GM23248 (cell line): ENCODE results near the gene GPC4. TPM values are rescaled to one million over a fixed set of nuclear protein-coding genes. Genes with fewer than 3 reads are reported as not detected.

Source experiments
- DNase-seq: peaks from one replicate; pipeline ENCODE4 v3.0.0-alpha.2; 2015
- H2AFZ ChIP-seq: fragments of 200-600 bp; sonication (generic); 2 replicates; pipeline ENCODE4 v1.6.1; 2016; ENCODE audit warnings: antibody characterized with exemption
- H3F3A ChIP-seq: fragments of 200-600 bp; sonication (generic); 2 replicates; pipeline ENCODE4 v1.6.1; 2016; ENCODE audit warnings: mild to moderate bottlenecking, antibody characterized with exemption, mixed run types; ENCODE audit not compliant: insufficient read depth
- H3K27ac ChIP-seq: fragments of 200-600 bp; sonication (generic); 2 replicates; pipeline ENCODE4 v1.5.1; 2016; ENCODE audit warnings: mild to moderate bottlenecking
- H3K27me3 ChIP-seq: fragments of 200-600 bp; sonication (generic); replicated peaks from 2 replicates; pipeline ENCODE4 v1.6.1; 2016; ENCODE audit warnings: mild to moderate bottlenecking; ENCODE audit not compliant: insufficient read depth
- H3K36me3 ChIP-seq: fragments of 200-600 bp; sonication (generic); 2 replicates; pipeline ENCODE4 v1.6.1; 2016; ENCODE audit warnings: low read depth, mild to moderate bottlenecking
- H3K4me1 ChIP-seq: fragments of 200-600 bp; sonication (generic); 2 replicates; pipeline ENCODE4 v1.6.1; 2016; ENCODE audit warnings: mild to moderate bottlenecking; ENCODE audit not compliant: insufficient read depth
- H3K4me2 ChIP-seq: fragments of 200-600 bp; sonication (generic); one replicate; pipeline ENCODE4 v1.6.1; 2016; ENCODE audit warnings: mild to moderate bottlenecking; ENCODE audit not compliant: unreplicated experiment
- H3K4me3 ChIP-seq: fragments of 200-600 bp; sonication (generic); 2 replicates; pipeline ENCODE4 v1.5.1; 2016; ENCODE audit warnings: mild to moderate bottlenecking
- H3K79me2 ChIP-seq: fragments of 200-600 bp; sonication (generic); 2 replicates; pipeline ENCODE4 v1.6.1; 2016; ENCODE audit warnings: mild to moderate bottlenecking; ENCODE audit not compliant: insufficient read depth
- H3K9ac ChIP-seq: fragments of 200-600 bp; sonication (generic); 2 replicates; pipeline ENCODE4 v1.6.1; 2016; ENCODE audit warnings: mild to moderate bottlenecking
- H3K9me2 ChIP-seq: fragments of 200-600 bp; sonication (generic); 2 replicates; pipeline ENCODE4 v1.6.1; 2016; ENCODE audit warnings: mixed run types, mild to moderate bottlenecking, moderate library complexity; ENCODE audit not compliant: insufficient read depth
- H3K9me3 ChIP-seq: fragments of 200-600 bp; sonication (generic); one replicate; pipeline ENCODE4 v1.6.1; 2017; ENCODE audit warnings: low read depth
- H4K20me1 ChIP-seq: fragments of 200-600 bp; sonication (generic); 2 replicates; pipeline ENCODE4 v1.6.0; 2016; ENCODE audit not compliant: insufficient read depth
- EZH2 ChIP-seq: fragments of 200-600 bp; sonication (generic); IDR thresholded peaks from 2 replicates; pipeline ENCODE4 v1.6.1; 2018; ENCODE audit warnings: antibody characterized with exemption, mild to moderate bottlenecking; ENCODE audit not compliant: insufficient read depth, poor library complexity, severe bottlenecking
- EZH2phosphoT487 ChIP-seq: fragments of 200-600 bp; sonication (generic); IDR thresholded peaks from 2 replicates; pipeline ENCODE4 v1.6.1; 2018; ENCODE audit warnings: antibody characterized with exemption, moderate library complexity, mild to moderate bottlenecking, low read depth; ENCODE audit not compliant: insufficient read depth
- WGBS, 2 experiments: methylation state at CpG; one replicate each; pipeline ENCODE4 v1.1.6; 2015 to 2017; ENCODE audit warnings: low lambda C conversion rate in 2 of 2, low coverage in 1 of 2; ENCODE audit errors: missing lambda C conversion rate in 2 of 2; 5-methylcytosine and 5-hydroxymethylcytosine counted together
- in situ Hi-C: fragments of 300-500 bp; cut with MboI; formaldehyde crosslinking; loops from 2 replicates; pipeline ENCODE4 v1.15.0; 2020
- polyA plus RNA-seq: library from polyadenylated mRNA; unstranded; fragments of >200 nt; fragmentation: Nextera tagmentation; extraction: Ambion mirVana; gene quantifications from 2 replicates; pipeline ENCODE4 v1.2.1, GENCODE V29; 2016
- total RNA-seq: library from RNA; depleted of rRNA; stranded (reverse); fragments of >200 nt; shearing (Covaris generic); gene quantifications from 2 replicates; pipeline ENCODE4 v1.2.3, GENCODE V29; 2014

The GPC4 gene
- total and polyA plus RNA-seq, 2 experiments from 2014 or later, result 1.9 to 6.4 TPM

DNA sequence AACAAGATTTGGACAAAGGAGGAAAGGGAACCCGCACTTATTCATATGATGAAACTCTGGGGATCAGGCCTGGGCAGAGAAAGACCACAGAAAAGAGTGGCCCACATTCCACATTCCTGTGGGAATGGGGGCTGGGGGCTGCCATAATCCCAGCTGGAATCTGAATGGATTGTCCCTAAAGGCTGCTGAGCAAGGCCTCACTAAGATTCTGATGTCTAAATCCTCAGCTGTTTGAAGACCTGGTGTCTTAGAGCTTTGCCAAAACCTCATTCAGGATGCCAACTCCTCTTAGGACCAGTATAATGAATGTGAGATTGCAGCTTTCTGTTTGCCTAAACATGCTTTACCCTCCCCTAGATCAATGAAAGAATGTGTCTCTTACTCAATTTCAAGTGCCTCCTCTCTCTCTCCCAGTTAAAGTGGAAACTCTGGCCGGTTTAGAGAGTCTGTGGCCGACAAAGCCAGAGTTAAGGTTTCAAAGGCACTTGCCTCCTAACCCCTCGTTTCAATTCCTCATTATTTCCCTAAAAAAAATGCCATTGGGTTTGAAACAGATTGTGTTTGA is 33.3 kb upstream of the GPC4 start:
- H3K36me3 ChIP-seq, result no peaks in the 10 kb centered on the region
- WGBS, 2 experiments, result 35 to 48% methylated on average over 4 of the region's 4 CpGs
- no peaks in the 10 kb centered on the region for H3K27me3 ChIP-seq
- no peak overlapping the region for H2AFZ ChIP-seq
- no peak overlapping the region for H3K4me2 ChIP-seq
- H3K9me2 ChIP-seq, result no peaks in the 10 kb centered on the region
- H3K4me3 ChIP-seq, result no peak overlapping the region
- H3F3A ChIP-seq, result no peaks in the 10 kb centered on the region
- H3K79me2 ChIP-seq, result no peaks in the 10 kb centered on the region
- H3K9ac ChIP-seq, result no peak overlapping the region
- DNase-seq, result no peak
- no peaks in the 10 kb centered on the region for H3K4me1 ChIP-seq
- no peak overlapping the region for H3K27ac ChIP-seq
- H3K9me3 ChIP-seq, result no peaks in the 10 kb centered on the region
- in situ Hi-C loops, result no loop called here
- TF ChIP-seq EZH2 (no peak), EZH2phosphoT487 (no peak)
- H4K20me1 ChIP-seq, result no peaks in the 10 kb centered on the region

DNA sequence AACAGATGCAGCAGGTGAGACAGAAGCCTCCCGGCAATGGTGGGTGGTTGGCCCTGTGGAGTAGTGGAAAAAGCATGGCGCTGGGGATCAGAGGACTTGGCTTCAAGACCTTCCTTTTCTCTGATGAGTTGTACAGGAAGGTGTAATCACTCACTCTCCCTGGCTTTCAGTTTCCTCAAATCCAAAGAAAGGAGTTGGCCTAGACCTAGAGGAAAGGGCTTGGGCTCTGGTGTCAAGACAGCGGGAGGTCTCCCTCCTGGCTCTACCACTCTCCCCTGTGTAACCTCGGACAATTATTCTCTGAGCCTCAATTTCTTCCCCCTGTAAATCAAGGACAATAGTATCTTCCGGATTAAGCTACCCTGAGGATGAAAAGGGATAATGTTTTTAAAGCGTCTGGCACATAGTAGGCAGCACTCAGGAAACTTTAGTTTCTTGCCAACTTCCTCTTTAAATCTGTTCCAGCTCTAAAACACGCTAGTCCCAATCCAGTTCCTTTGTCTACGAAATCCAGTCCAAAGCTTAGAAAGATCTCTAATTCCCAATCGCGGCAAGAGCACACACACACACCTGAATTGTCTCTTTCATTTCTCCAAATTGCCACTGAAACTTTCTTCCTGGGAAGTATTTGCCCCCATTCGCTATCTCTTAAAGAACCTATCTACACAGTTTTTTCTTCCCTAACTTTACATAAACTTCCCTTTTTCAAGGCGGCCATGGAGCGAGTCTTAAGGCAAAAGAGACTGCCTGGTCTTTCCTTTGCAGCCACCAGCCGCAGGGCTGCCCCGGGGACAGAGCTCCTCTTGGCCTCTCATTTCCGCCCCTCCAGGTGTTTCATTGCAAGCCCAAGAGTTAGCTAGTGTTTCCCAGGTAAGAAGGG is 29.9 kb upstream of the GPC4 start:
- Histone ChIP-seq H3F3A (no peaks in the 10 kb centered on the region), H3K9me2 (no peaks in the 10 kb centered on the region), H3K4me2 (peak overlapping the region; percentile 53), H4K20me1 (no peaks in the 10 kb centered on the region), H3K27ac (no peak overlapping the region), H2AFZ (peak overlapping the region; percentile 68), H3K9ac (no peak overlapping the region), H3K36me3 (no peaks in the 10 kb centered on the region), H3K27me3 (no peaks in the 10 kb centered on the region), H3K4me1 (no peaks in the 10 kb centered on the region), H3K79me2 (no peaks in the 10 kb centered on the region), H3K9me3 (no peaks in the 10 kb centered on the region), H3K4me3 (peak overlapping the region; percentile 66)
- in situ Hi-C loops, result no loop called here
- 19 to 30% methylated on average over 14 to 16 of the region's 16 CpGs for WGBS, 2 experiments
- DNase-seq, result peak; percentile 12
- TF ChIP-seq EZH2phosphoT487, result no peak
- no peak for TF ChIP-seq EZH2

DNA sequence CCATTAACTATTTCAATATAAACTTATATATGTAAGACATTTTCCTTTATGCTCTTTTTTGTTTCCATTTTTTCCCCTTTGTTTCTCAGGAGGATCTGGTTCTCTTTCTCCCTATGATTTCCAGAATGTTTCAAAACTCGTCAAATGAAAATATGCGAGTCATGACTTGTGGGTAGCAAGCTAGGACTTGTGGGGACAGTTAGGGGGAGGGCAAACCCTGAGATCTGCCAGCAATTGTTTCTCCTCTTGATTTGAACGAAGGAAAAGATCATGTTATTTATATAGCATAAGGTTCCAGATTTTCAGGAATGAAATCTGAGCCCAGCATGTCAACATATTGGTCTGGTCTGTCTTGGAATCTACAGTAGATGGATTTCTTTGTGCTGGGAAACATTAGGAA is 28.9 kb upstream of the GPC4 start:
- no peak for TF ChIP-seq EZH2
- TF ChIP-seq EZH2phosphoT487, result no peak
- WGBS, 2 experiments, result 56 to 58% methylated on average over 3 of the region's 3 CpGs
- in situ Hi-C loops, result no loop called here
- Histone ChIP-seq H3K27ac (no peak overlapping the region), H2AFZ (no peak overlapping the region), H3K9me2 (no peaks in the 10 kb centered on the region), H3K36me3 (no peaks in the 10 kb centered on the region), H3K4me3 (no peak overlapping the region), H3F3A (no peaks in the 10 kb centered on the region), H3K9ac (no peak overlapping the region), H3K79me2 (no peaks in the 10 kb centered on the region), H3K4me1 (no peaks in the 10 kb centered on the region), H3K9me3 (no peaks in the 10 kb centered on the region), H3K4me2 (no peak overlapping the region), H3K27me3 (no peaks in the 10 kb centered on the region), H4K20me1 (no peaks in the 10 kb centered on the region)
- no peak for DNase-seq

DNA sequence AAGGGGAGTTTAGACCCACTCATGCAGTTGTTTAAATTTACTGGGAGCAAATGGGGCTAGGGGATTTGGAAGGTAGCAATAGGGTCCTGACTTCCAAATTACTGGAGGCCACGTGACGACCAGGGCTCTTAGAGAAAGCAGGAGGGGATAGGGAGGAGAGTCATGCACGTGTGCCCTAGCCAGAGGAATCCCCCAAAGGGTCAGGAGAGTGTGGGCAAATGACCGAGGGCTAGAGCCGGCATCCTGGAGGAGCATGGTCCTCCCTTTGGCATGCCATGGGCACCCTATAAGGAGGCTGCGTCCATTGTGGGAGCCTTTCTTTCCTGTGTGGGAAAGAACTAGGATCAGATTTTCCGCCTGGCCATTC is 25.5 kb upstream of the GPC4 start:
- no peak overlapping the region for H3K27ac ChIP-seq
- H3K4me2 ChIP-seq, result no peak overlapping the region
- no peaks in the 10 kb centered on the region for H3K9me3 ChIP-seq
- no peak overlapping the region for H3K4me3 ChIP-seq
- H4K20me1 ChIP-seq, result no peaks in the 10 kb centered on the region
- TF ChIP-seq EZH2 (no peak), EZH2phosphoT487 (no peak)
- H3K9me2 ChIP-seq, result no peaks in the 10 kb centered on the region
- no peaks in the 10 kb centered on the region for H3K4me1 ChIP-seq
- DNase-seq, result no peak
- no peaks in the 10 kb centered on the region for H3K36me3 ChIP-seq
- H2AFZ ChIP-seq, result no peak overlapping the region
- H3K27me3 ChIP-seq, result no peaks in the 10 kb centered on the region
- H3K9ac ChIP-seq, result no peak overlapping the region
- no peaks in the 10 kb centered on the region for H3F3A ChIP-seq
- in situ Hi-C loops, result no loop called here
- 50 to 72% methylated on average over 5 to 7 of the region's 7 CpGs for WGBS, 2 experiments
- no peaks in the 10 kb centered on the region for H3K79me2 ChIP-seq
